GM12892 (cell line): ENCODE measurements around the gene SPNS3.

Source experiments
- POLR2A ChIP-seq: IDR thresholded peaks from 2 replicates; pipeline ENCODE4 v1.6.1; 2011; ENCODE audit warnings: low read depth, low read length, control low read depth
- POLR2AphosphoS5 ChIP-seq: IDR thresholded peaks from 2 replicates; pipeline ENCODE4 v1.6.1; 2011; ENCODE audit warnings: low read depth, low read length, control low read depth
- TAF1 ChIP-seq: IDR thresholded peaks from 2 replicates; pipeline ENCODE4 v1.6.1; 2011; ENCODE audit warnings: low read depth, mild to moderate bottlenecking, control low read depth, low read length, borderline replicate concordance

GRCh38 chr17:4498461-4499397 is 65.0 kb downstream of the SPNS3 start, which contains the start of gene SPNS2:
- no peak for TF ChIP-seq POLR2A
- no peak for TF ChIP-seq POLR2AphosphoS5
- no peak for TF ChIP-seq TAF1
